Renal cortex interstitium (tissue), 15 donors: ENCODE data around the gene SYTL5. TPM values are rescaled to one million over a fixed set of nuclear protein-coding genes. Genes with fewer than 3 reads are reported as not detected.
"Not testable (repeated sequence)": the region's sequence is repeated elsewhere in the genome, so short reads cannot be mapped to it uniquely, and the experiment has no call there.

Experiments used
- DNase-seq, 11 donors: peaks; one replicate each; pipeline ENCODE4 v3.0.0-alpha.2; 2013; ENCODE audit warnings: low read depth in 9 of 11, low spot score in 4 of 11; ENCODE audit errors: extremely low read depth in 1 of 11
- long read RNA-seq, 16 experiments: transcript quantifications; one replicate each; lab custom pipeline, GENCODE V29; 2026
- polyA plus RNA-seq, 3 donors: library from polyadenylated mRNA; unstranded; fragments of 120-200 nt; gene quantifications; one replicate each; pipeline ENCODE4 v1.2.1, GENCODE V29; 2013; ENCODE audit not compliant: insufficient read length in 3 of 3

The SYTL5 gene
- 1 to 10 TPM; 1.9 to 3.2 (median 2.6) TPM for polyA plus RNA-seq
- long read RNA-seq, donor 1: 0 reads
- long read RNA-seq, donor 2: 0 reads
- long read RNA-seq, donor 3: 0 reads
- long read RNA-seq, donor 4: 0 reads
- long read RNA-seq, donor 5: 0 reads
- long read RNA-seq, donor 6: 0 reads
- long read RNA-seq, donor 7: 0 reads
- long read RNA-seq, donor 8: 0 reads
- long read RNA-seq, donor 9: 0 reads
- long read RNA-seq, donor 10: 0 reads
- long read RNA-seq, donor 11: 0 reads
- long read RNA-seq, donor 12: 0 reads
- long read RNA-seq, donor 13: 0 reads
- long read RNA-seq, donor 14: 0 reads
- long read RNA-seq, donor 15: 0 reads
- long read RNA-seq, donor 16: 0 reads

DNA sequence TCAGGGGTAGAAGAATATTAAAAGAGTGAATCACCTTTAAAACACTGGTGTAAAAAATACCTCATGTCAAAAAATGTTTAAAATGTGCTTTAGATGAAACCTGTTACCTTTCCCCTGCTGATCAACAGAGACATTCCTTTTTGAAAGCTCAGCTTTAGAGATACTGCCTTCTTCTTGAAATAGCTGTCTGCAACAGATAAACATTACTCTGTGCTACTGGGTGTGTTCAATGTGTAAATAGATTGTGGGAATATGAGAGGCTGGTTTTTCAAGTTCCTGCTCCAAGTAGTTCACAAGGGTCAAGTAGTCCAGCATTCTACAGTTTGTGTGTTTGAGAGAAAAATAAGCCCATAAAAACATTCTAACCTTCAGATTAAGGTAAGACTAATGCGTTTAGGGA is at the start of gene SYTL5:
Gene SYTL5 (plus strand): TSS at position 263 of the 400 bp plus-strand sequence. CDS start 27,337 bp downstream, outside the sequence.
- no peak for DNase-seq

DNA sequence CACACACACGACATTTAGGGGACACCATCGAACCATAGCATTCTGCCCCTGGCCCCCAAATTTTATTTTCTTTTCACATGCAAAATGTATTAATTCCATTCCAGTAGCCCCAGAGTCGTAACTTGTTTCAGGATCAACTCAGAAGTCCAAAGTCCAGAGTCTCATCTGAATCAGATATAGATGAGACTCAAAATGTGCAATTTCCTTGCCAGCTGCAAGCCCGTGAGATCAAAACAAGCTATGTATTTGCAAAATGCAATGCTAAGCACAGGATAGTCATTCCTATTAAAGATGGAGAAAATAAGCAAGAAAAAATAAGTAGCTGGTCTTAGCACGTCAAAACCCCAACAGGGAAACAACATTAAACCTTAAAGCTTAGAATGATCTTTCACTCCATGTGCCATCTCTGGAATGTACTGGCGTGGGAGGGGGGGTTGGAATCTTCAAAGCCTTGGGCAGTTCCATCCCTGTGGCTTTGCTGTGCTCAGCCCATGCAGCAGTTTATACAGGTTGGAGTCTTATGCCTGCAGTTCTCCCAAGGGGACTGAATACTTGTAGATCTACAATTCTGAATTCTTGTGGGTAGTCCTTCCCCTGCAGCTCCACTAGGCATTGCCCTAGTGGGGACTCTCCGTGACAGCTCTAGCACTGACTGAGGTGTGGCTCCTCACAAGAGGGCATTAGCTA is 47.7 kb upstream of the SYTL5 start:
- DNase-seq: peak in 3 of 11 donors; percentile 4 to 19 (median 11)

GRCh38 chrX:37959212-37960021 is 46.9 kb upstream of the SYTL5 start:
- no peak for DNase-seq

GRCh38 chrX:37961118-37961517 is 45.2 kb upstream of the SYTL5 start:
- no peak for DNase-seq

DNA sequence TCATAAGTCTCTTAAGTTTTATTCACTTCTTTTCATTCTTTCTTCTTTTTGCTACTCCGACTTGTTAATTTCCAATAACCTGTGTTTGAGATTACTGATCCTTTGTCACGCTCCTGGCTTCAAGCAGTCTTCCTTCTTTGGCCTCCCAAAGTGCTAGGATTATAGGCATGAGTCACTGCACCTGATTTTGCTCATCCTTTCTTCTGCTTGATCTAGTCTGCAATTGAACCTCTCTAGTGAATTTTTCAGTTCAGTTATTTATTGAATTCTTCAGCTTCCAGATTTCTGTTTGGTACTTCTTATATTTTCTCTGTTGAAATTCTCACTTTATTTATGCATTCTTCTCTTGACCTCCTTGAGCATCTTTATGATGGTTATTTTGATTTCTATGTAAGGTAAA is 38.6 kb upstream of the SYTL5 start:
- no peak for DNase-seq

GRCh38 chrX:37975421-37975820 is 30.9 kb upstream of the SYTL5 start:
- no peak for DNase-seq

GRCh38 chrX:37976153-37976552 is 30.2 kb upstream of the SYTL5 start:
- no peak for DNase-seq

DNA sequence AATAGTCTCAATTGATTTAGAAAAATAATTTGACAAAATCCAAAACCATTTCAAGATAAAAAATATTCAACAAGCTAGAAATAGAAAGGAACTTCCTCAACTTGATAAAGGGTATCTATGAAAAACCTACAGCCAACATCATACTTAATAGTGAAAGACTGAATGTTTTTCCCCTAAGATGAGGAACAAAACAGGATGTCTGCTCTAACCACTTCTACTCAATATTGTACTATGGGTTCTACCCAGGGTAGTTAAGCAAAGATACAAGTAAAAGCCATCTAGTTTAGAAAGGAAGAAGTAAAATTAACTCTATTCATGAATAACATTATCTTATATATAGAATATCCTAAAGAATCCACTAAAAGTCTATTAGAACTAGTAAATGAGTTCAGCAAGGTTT is 21.5 kb upstream of the SYTL5 start:
- no peak for DNase-seq

DNA sequence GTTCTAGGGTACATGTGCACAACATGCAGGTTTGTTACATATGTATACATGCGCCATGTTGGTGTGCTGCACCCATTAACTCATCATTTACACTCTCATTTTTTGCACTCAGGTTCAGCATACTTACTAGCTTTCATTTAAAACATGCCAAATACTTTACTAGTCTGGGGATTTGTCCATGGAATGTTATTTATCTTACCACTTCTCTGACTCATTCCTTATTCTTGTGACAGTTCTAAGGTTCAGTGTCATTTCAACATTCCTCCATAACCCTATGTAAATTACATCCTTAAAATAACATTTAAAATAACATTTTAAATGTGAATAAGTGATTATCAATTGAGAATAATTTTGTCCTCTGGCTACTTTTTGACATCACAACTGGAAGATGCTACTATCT is 19.5 kb upstream of the SYTL5 start:
- DNase-seq: no peak

DNA sequence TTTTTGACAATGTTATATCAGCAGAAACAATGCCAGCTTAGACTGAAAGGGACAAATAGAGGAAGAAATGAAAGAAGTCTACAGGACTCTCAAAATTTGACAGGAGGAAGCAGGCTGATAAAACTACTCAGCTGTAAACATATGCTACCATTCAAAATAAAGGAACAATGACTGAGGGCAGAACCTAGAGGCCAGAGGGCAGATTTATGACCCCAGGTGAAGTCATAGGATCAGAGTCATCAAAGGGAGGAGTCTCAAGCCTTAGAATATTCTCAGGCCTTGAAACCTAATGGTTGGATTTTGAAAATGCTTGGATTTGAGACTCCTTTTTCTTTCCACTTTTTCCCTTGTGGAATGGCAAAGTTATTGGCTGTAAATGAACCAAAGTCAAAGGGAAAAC is 17.0 kb upstream of the SYTL5 start:
- no peak for DNase-seq

GRCh38 chrX:37991303-37991702 is 15.1 kb upstream of the SYTL5 start:
- DNase-seq: not testable (repeated sequence)

DNA sequence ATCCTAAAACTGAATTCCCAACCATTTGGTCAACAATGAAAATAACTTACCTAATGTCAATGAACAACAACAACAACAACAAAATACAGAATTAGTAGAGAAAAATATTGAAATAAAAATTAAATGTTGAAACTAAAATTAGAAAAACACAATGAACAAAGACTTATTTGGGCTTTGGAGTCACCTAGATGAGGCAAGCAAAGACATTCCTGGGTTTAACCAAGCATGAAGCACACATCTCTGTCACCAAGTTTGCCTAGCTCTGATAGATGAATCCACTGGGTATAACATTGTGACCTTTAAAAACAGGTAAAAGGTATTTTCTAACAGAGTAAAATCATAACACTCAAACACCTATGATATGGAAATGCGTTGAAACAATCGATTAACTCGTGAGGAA is 13.2 kb upstream of the SYTL5 start:
- DNase-seq: no peak

DNA sequence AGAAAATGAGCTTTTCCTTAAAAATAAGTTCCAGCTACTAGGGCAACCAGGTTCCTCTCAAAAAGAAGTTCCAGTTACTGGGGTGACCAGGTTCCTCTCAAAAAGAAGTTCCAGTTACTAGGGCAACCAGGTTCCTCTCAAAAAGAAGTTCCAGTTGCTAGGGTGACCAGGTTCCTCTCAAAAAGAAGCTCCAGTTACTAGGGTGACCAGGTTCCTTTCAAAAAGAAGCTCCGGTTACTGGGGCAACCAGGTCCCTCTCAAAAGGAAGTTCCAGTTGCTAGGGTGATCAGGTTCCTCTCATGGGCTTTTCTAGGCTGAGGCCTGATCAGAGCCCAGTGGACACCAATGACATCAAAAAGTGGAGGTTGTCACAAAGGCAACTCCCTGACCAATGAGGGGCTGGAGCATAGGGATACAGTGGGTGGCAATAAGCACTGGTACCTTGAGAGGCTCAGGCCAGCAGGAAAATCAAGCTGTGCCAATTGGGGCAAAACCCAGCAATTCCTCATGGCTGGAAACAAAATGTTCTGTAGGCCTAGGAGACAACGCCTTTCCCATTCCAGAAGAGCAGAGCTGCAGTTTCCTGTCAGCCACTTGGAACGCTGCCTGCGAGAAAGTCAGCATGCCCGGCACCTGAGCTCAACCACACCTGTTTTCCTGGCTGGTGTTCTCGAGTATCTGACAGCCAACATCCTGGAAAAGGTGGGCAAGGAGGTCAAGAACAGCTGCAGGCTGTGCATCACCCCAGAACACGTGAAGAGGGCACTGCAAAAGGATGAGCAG is 12.3 kb upstream of the SYTL5 start:
- peak in 10 of 11 donors; percentile 12 to 66 (median 31) for DNase-seq

GRCh38 chrX:37995428-37995827 is 10.9 kb upstream of the SYTL5 start:
- no peak for DNase-seq

- no peak for DNase-seq
Measured at GRCh38 chrX:37997096-37997495, 9.3 kb upstream of the SYTL5 start.

DNA sequence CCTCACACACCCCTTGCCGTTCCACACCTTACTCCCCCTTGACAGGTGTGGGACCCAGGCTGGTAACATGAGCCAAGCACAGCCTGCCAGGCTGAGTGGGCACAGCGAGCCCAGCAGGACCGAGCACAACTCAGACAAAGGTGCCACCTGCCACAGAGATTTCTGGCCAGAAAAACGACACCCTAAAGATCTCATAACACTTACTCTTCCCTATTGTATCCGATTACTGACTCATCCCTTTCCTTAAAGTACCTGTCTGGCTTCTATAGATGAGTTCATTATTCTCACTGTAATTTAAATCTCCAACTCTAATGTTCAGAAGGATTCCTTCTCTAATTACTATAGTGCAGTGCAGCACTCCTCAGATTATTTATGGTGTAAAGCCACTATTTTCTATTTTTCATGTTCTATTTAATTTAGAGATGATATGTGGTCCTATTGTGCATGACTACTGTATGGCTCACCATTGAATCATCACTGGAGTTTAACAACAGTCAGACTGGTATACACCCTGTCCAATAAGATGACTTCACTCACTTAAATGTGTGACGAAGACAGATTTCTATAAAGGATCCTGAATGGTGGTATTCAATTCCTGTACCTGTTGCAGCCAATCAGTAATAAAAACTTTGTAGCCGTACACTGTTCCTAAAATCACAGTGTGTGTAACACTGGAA is 7.6 kb upstream of the SYTL5 start:
- DNase-seq: no peak

DNA sequence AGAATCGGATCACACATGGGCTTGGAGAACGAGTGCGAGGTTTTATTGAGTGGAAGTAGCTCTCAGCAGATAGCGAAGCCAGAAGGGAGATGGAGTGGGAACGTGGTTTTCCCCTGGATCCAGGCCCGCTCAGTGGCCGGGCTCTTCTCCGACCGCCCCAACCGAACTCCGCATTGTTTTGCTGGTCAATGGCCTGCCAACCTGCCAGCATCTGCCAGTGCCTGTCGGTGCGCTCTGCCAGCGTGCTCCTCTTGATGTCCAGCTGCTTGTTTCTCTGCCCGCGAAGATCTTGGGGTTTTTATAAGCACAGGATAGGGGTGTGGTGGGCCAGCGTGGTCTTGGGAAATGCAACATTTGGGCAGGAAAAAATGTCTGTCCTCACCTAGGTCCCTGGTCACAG is 5.6 kb upstream of the SYTL5 start:
- DNase-seq: no peak

DNA sequence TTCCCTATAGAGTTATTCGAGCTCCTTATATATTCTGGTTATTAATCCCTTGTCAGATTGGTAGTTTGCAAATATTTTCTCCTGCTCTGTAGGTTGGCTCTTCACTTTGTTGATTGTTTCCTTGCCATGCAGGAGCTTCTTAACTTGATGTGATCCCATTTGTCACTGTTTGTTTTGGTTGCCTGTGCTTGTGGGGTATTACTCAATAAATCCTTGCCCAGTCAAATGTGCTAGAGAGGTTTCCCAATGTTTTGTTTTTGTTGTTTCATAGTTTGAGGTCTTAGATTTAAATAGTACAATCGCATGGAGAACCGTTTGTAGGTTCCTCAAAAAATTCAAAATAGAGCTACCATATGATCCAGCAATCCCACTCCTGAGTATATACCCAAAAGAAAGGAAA is 2.3 kb upstream of the SYTL5 start:
- DNase-seq: no peak

DNA sequence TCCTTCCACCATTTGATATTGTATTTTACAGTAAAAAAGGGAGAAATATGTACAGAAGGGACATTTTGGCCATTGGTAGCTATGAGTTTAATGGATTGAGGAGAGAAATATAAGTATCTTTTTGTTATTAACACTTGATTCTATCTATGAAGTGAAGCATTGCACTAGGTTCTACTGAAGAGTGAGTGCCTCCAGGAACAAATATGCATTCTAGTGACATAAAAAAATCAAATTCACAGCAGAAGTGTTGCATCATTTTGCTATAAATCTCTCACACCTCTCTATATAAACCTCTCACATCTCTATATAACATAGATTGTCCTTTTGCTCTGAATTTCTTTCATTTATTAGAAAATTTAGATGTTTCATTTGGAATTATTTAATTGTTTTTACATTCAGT is 425 bp downstream of the SYTL5 start:
- no peak for DNase-seq
